Epithelial cell of proximal tubule (primary cell): ENCODE results near the gene SLC48A1. TPM values are rescaled to one million over a fixed set of nuclear protein-coding genes. Genes with fewer than 3 reads are reported as not detected.

Experiments
- DNase-seq: peaks from one replicate; pipeline ENCODE4 v3.0.0-alpha.2; 2011; ENCODE audit warnings: low read depth
- H3K4me3 ChIP-seq: 2 replicates; pipeline ENCODE4 v1.5.1; 2011; ENCODE audit warnings: low read depth, mild to moderate bottlenecking, low read length
- CTCF ChIP-seq: conservative IDR thresholded peaks from 2 replicates; pipeline ENCODE4 v1.5.1; 2012; ENCODE audit warnings: low read depth, mild to moderate bottlenecking, low read length
- total RNA-seq: library from RNA; depleted of rRNA; stranded (reverse); fragments of >200 nt; gene quantifications from 2 replicates; pipeline ENCODE4 v1.2.3, GENCODE V29; 2015

Gene SLC48A1
- total RNA-seq, 1 donor from 2014 or later, result 51.8 TPM

- DNase-seq, result no peak
- no peak for TF ChIP-seq CTCF
- peak overlapping the region; percentile 86 for H3K4me3 ChIP-seq
Observed at GRCh38 chr12:47757364-47757839, 15.6 kb upstream of the SLC48A1 start.

GRCh38 chr12:47757840-47758583, 15.0 kb upstream of the SLC48A1 start:
- H3K4me3 ChIP-seq, result peak overlapping the region; percentile 86

GRCh38 chr12:47758584-47758833, 14.5 kb upstream of the SLC48A1 start:
- peak overlapping the region; percentile 86 for H3K4me3 ChIP-seq
- no peak for DNase-seq
- no peak for TF ChIP-seq CTCF

More at GRCh38 chr12:47757840-47758583, 15.0 kb upstream of the SLC48A1 start:
- no peak for DNase-seq
- no peak for TF ChIP-seq CTCF

GRCh38 chr12:47758834-47759690, 14.0 kb upstream of the SLC48A1 start, which contains the start of gene RAPGEF3:
RAPGEF3 (minus strand) TSS chr12:47758880; CDS start chr12:47758556, 324 bp downstream.
- DNase-seq, result no peak
- TF ChIP-seq CTCF, result peak; percentile 48
- H3K4me3 ChIP-seq, result peak within 1 kb of the TSS; percentile 86

GRCh38 chr12:47762850-47763465, 10.1 kb upstream of the SLC48A1 start:
- TF ChIP-seq CTCF, result no peak
- no peak overlapping the region for H3K4me3 ChIP-seq
- DNase-seq, result peak; percentile 61

- no peak for TF ChIP-seq CTCF
- H3K4me3 ChIP-seq, result no peak overlapping the region
- peak; percentile 92 for DNase-seq
Observed at GRCh38 chr12:47763481-47764346, 9.3 kb upstream of the SLC48A1 start.
